GM19023 (cell line): ENCODE data around the gene ZNF532.

ENCODE experiments used
- ATAC-seq: cut with Tn5 transposase; IDR thresholded peaks from one replicate; pipeline ENCODE4 v1.9.1; 2021; ENCODE audit warnings: mild to moderate bottlenecking, moderate library complexity; ENCODE audit not compliant: unreplicated experiment

ZNF532 gene

GRCh38 chr18:59029663-59030429 is 165.2 kb downstream of the ZNF532 start:
- no peak for ATAC-seq

GRCh38 chr18:59032308-59032707 is 167.6 kb downstream of the ZNF532 start:
- ATAC-seq, result no peak

- no peak for ATAC-seq
Observed at GRCh38 chr18:59033359-59033758, 168.7 kb downstream of the ZNF532 start.

- no peak for ATAC-seq
Observed at GRCh38 chr18:59033974-59034373, 169.3 kb downstream of the ZNF532 start.

- no peak for ATAC-seq
Observed at GRCh38 chr18:59035591-59035990, 170.9 kb downstream of the ZNF532 start.
